GM12878 (cell line): ENCODE measurements around the gene CDYL.

Experiments
- CREB1 ChIP-seq: IDR thresholded peaks from 2 replicates; pipeline ENCODE4 v1.6.1; 2012; ENCODE audit warnings: low read depth, mild to moderate bottlenecking, inconsistent platforms
- ESRRA ChIP-seq: IDR thresholded peaks from 2 replicates; pipeline ENCODE4 v1.6.1; 2012; ENCODE audit warnings: mild to moderate bottlenecking, low read length, improper control_type of control experiment
- KAT2A ChIP-seq: conservative IDR thresholded peaks from 2 replicates; pipeline ENCODE4 v1.6.1; 2011; ENCODE audit warnings: low read depth, low read length; ENCODE audit not compliant: control insufficient read depth
- RFX5 ChIP-seq: IDR thresholded peaks from 2 replicates; pipeline ENCODE4 v1.6.1; 2011; ENCODE audit warnings: low read depth, low read length, improper control_type of control experiment
- SREBF2 ChIP-seq: IDR thresholded peaks from 2 replicates; pipeline ENCODE4 v1.6.1; 2012; ENCODE audit warnings: mild to moderate bottlenecking, low read length
- TAF1 ChIP-seq: IDR thresholded peaks from 2 replicates; pipeline ENCODE4 v1.6.1; 2011; ENCODE audit warnings: mild to moderate bottlenecking, low read depth, low read length, borderline replicate concordance
- TF ChIP-seq, protein P1 (sequence below), 3 experiments: IDR thresholded peaks in 2 of 3; conservative IDR thresholded peaks in 1 of 3; 2 replicates each; pipeline ENCODE4 v1.5.1; 2011; ENCODE audit warnings: low read depth in 3 of 3, low read length in 3 of 3, mild to moderate bottlenecking in 3 of 3, control low read depth in 2 of 3, moderate library complexity in 2 of 3, inconsistent platforms in 1 of 3, mixed read lengths in 1 of 3; ENCODE audit not compliant: control insufficient read depth in 2 of 3, insufficient read depth in 1 of 3; ENCODE audit errors: extremely low read depth in 1 of 3

DNA sequence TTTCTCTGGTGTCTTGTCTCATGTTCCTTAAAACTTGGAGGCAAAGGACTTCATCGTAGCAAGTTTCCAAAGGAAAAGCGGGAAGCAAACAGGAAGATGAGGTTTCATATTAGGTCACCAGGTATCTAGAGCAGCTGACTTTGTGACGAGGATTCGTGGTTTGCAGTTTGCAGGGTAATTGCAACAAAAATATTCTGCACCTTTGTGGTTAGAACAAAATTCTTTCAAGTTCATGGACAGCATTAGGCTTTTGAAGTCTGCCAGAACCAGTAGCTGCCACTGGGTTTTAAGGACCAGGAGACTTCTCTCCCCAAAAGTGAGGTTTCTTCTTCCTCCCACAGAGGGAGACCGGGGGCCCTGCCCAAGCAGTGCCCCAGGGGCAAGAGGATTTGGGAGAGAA lies 164.2 kb downstream of the CDYL start:
- TF ChIP-seq KAT2A (no peak), TAF1 (no peak), RFX5 (no peak), CREB1 (no peak), SREBF2 (no peak), ESRRA (no peak)
- TF ChIP-seq, protein P1, sequence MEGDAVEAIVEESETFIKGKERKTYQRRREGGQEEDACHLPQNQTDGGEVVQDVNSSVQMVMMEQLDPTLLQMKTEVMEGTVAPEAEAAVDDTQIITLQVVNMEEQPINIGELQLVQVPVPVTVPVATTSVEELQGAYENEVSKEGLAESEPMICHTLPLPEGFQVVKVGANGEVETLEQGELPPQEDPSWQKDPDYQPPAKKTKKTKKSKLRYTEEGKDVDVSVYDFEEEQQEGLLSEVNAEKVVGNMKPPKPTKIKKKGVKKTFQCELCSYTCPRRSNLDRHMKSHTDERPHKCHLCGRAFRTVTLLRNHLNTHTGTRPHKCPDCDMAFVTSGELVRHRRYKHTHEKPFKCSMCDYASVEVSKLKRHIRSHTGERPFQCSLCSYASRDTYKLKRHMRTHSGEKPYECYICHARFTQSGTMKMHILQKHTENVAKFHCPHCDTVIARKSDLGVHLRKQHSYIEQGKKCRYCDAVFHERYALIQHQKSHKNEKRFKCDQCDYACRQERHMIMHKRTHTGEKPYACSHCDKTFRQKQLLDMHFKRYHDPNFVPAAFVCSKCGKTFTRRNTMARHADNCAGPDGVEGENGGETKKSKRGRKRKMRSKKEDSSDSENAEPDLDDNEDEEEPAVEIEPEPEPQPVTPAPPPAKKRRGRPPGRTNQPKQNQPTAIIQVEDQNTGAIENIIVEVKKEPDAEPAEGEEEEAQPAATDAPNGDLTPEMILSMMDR (IDR thresholded peaks at IDR 0.05 in 2 of 3, conservative IDR thresholded peaks at IDR 0.05 in 1 of 3; ENCODE audit: control insufficient read depth in 2 of 3, extremely low read depth in 1 of 3, insufficient read depth in 1 of 3, low read depth in 3 of 3, low read length in 3 of 3) = no peak
